ENCODE results near the gene UBE2D1. TPM values are rescaled to one million over a fixed set of nuclear protein-coding genes. Genes with fewer than 3 reads are reported as not detected.
"Not testable (repeated sequence)": the region's sequence is repeated elsewhere in the genome, so short reads cannot be mapped to it uniquely, and the experiment has no call there.

UBE2D1 gene
- total and polyA plus RNA-seq, 2 experiments from 2014 or later, result 22.1 to 26.6 TPM

- TF ChIP-seq EZH2phosphoT487 (IDR thresholded peaks at IDR 0.05; ENCODE audit: low read depth, severe bottlenecking, unreplicated experiment) (no peak), CTCF (IDR thresholded peaks at IDR 0.05; ENCODE audit: poor library complexity) (no peak), EZH2 (IDR thresholded peaks at IDR 0.05; ENCODE audit: borderline replicate concordance) (no peak)
- H3K4me1 ChIP-seq (ENCODE audit: insufficient read depth), result no peaks in the 10 kb centered on the region
- no peaks in the 10 kb centered on the region for H3K36me3 ChIP-seq (replicated peaks; ENCODE audit: insufficient read depth, low read depth)
Measured at GRCh38 chr10:58415757-58416156, 81.0 kb downstream of the UBE2D1 start.

GRCh38 chr10:58417902-58418301 lies 83.1 kb downstream of the UBE2D1 start:
- not testable (repeated sequence) for H2AFZ ChIP-seq; H3K9me3 ChIP-seq (ENCODE audit: low read depth)
- WGBS (ENCODE audit: low lambda C conversion rate, missing lambda C conversion rate), result 88% methylated on average over 2 of the region's 2 CpGs

More at GRCh38 chr10:58415757-58416156, 81.0 kb downstream of the UBE2D1 start:
- no peaks in the 10 kb centered on the region for H3K9me3 ChIP-seq (ENCODE audit: low read depth)
- no peaks in the 10 kb centered on the region for H3K27me3 ChIP-seq
- no peak for DNase-seq (ENCODE audit: low spot score)
- no peak overlapping the region for H3K4me2 ChIP-seq
- H4K20me1 ChIP-seq (ENCODE audit: insufficient read depth, poor library complexity, severe bottlenecking), result no peaks in the 10 kb centered on the region
- no peak overlapping the region for H2AFZ ChIP-seq
- no peaks in the 10 kb centered on the region for H3K9me2 ChIP-seq (replicated peaks; ENCODE audit: insufficient read depth)
- H3K27ac ChIP-seq, result no peak overlapping the region
- no peak overlapping the region for H3K4me3 ChIP-seq
- H3K79me2 ChIP-seq, result no peaks in the 10 kb centered on the region

More at GRCh38 chr10:58417902-58418301, 83.1 kb downstream of the UBE2D1 start:
- not testable (repeated sequence) for H3K4me1 ChIP-seq (ENCODE audit: insufficient read depth); H3K79me2 ChIP-seq; H3K27ac ChIP-seq; H3K9me2 ChIP-seq (replicated peaks; ENCODE audit: insufficient read depth); H3K36me3 ChIP-seq (replicated peaks; ENCODE audit: insufficient read depth, low read depth); H3K4me3 ChIP-seq; H3K27me3 ChIP-seq; H4K20me1 ChIP-seq (ENCODE audit: insufficient read depth, poor library complexity, severe bottlenecking); DNase-seq (ENCODE audit: low spot score); H3K4me2 ChIP-seq

Other genes with a start within 250 kb of the UBE2D1 start
- gene IPMK, start 67.1 kb upstream of the UBE2D1 start, total RNA-seq, result 15.1 and 17.5 TPM in 2 replicates
- gene IPMK, start 67.1 kb upstream of the UBE2D1 start, polyA plus RNA-seq, result 2.9 and 3.5 TPM in 2 replicates
- gene CISD1, start 65.8 kb upstream of the UBE2D1 start, total RNA-seq, result 37.8 and 47.0 TPM in 2 replicates
- 94.4 and 95.9 TPM in 2 replicates for gene CISD1, start 65.8 kb upstream of the UBE2D1 start, polyA plus RNA-seq
- 26.0 and 41.6 TPM in 2 replicates for gene TFAM, start 50.4 kb downstream of the UBE2D1 start, total RNA-seq
- gene TFAM, start 50.4 kb downstream of the UBE2D1 start, polyA plus RNA-seq, result 23.6 and 27.7 TPM in 2 replicates
- gene BICC1, start 177.9 kb downstream of the UBE2D1 start, total RNA-seq, result 16.4 and 20.4 TPM in 2 replicates
- 5.8 and 7.2 TPM in 2 replicates for gene BICC1, start 177.9 kb downstream of the UBE2D1 start, polyA plus RNA-seq